ENCODE data around the gene SMIM31. TPM values are rescaled to one million over a fixed set of nuclear protein-coding genes. Genes with fewer than 3 reads are reported as not detected.

Gene SMIM31
- total RNA-seq, 5 donors from 2014 or later (not counting 1 experiment from before 2014, with no cell fraction given) = not detected

DNA sequence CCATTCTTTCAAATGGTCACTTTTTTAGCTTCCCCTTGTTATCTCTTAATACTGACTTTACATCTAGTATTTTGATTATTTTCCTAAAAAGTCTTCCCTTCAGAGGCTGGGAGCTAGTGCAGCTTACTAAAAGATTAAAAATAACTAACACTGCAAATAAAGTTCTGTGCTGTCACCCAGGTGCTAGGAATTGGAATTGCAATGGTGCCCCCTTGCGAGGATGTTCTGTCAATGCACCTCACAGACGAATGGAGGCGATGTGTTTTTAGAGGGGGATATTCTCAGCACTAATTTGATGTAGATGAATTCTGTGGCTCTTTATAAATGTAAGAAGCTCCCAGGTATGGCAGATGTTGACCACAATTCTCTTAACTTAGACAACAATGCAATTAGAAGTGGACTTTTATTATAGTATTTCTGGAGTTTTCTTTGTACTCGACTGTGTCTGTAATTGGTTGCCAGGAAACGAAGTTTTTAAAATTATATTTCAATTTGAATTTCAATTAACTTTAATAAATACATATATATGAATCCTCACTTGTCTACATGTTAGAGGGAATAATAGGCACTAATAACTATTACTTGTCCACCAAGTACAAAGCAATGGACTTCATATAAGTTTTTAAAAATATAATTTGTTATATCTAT lies 22.0 kb upstream of the SMIM31 start:
- WGBS (ENCODE audit: insufficient coverage) = 0% methylated on average over 3 of the region's 5 CpGs
- Mint-ChIP-seq H3K4me1 (no peaks in the 10 kb centered on the region), H3K27ac (no peak overlapping the region), H3K27me3 (peaks cover 0 to 5% of the 10 kb centered on the region in 2 donors), H3K4me3 (no peak overlapping the region), H3K36me3 (no peaks in the 10 kb centered on the region), H3K9me3 (no peaks in the 10 kb centered on the region)
- Histone ChIP-seq H3K4me3 (ENCODE audit: control insufficient read depth in 1 of 2, extremely low read depth in 1 of 2, low read length in 1 of 2) (no peak overlapping the region), H3K27me3 (replicated peaks in 1 of 2; ENCODE audit: control insufficient read depth in 2 of 2, extremely low read depth in 1 of 2, insufficient read depth in 2 of 2, low read length in 1 of 2) (peaks cover 0 to 2% of the 10 kb centered on the region in 2 experiments), H3K4me1 (ENCODE audit: control insufficient read depth in 1 of 2, extremely low read depth in 1 of 2, insufficient read depth in 2 of 2, low read length in 2 of 2) (no peaks in the 10 kb centered on the region), H3K9me3 (no peaks in the 10 kb centered on the region), H3K27ac (ENCODE audit: low read length) (no peak overlapping the region), H3K36me3 (ENCODE audit: control insufficient read depth in 2 of 2, extremely low read depth in 1 of 2, insufficient read depth in 1 of 2, low read length in 1 of 2) (no peaks in the 10 kb centered on the region)
- peak in 32 of 35 experiments; percentile 5 to 63 (median 28) for DNase-seq
- ChIA-PET POLR2A (no interaction called here), CTCF (interaction anchor here (0.6 to 4.5 kb wide), 20 partner anchors 8 to 1224 kb away, joined by 3 to 99 read pairs (median 4); no protein-coding TSS in a partner anchor)
- ATAC-seq (replicated peaks in 1 of 4) = peak in 1 of 4 experiments; percentile 42

DNA sequence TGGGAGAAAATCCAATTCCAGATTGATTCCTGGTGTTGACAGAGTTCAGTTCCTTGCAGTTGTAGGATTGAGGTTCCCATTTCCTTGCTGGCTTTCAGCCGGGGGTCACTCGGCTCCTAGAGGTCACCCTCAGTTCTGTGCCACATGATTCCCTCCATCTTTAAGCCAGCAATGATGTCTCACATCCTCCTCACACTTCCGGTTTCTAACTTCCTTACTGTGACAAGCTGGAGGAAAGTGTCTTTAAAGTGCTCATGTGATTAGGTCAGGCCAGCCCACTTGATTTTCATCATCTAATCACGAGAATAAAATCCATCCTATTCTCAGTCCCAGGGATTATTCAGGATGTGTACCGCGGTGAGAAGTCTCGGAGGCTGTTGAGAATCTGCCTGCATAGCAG lies 19.4 kb upstream of the SMIM31 start:
- ChIA-PET POLR2A (no interaction called here), CTCF (interaction anchor here (0.6 to 2.5 kb wide), 3 partner anchors 15 to 1184 kb away, joined by 3 to 10 read pairs (median 5); no protein-coding TSS in a partner anchor)
- Mint-ChIP-seq H3K9me3 (no peaks in the 10 kb centered on the region), H3K27me3 (no peaks in the 10 kb centered on the region), H3K4me1 (no peaks in the 10 kb centered on the region), H3K36me3 (no peaks in the 10 kb centered on the region), H3K4me3 (no peak overlapping the region), H3K27ac (no peak overlapping the region)
- Histone ChIP-seq H3K27me3 (replicated peaks in 1 of 2; ENCODE audit: control insufficient read depth in 2 of 2, extremely low read depth in 1 of 2, insufficient read depth in 2 of 2, low read length in 1 of 2) (peaks cover 0 to 2% of the 10 kb centered on the region in 2 experiments), H3K36me3 (ENCODE audit: control insufficient read depth in 2 of 2, extremely low read depth in 1 of 2, insufficient read depth in 1 of 2, low read length in 1 of 2) (no peaks in the 10 kb centered on the region), H3K9me3 (no peaks in the 10 kb centered on the region), H3K27ac (ENCODE audit: low read length) (no peak overlapping the region), H3K4me3 (ENCODE audit: control insufficient read depth in 1 of 2, extremely low read depth in 1 of 2, low read length in 1 of 2) (no peak overlapping the region), H3K4me1 (ENCODE audit: control insufficient read depth in 1 of 2, extremely low read depth in 1 of 2, insufficient read depth in 2 of 2, low read length in 2 of 2) (no peaks in the 10 kb centered on the region)
- ATAC-seq (replicated peaks in 1 of 4) (no peak), DNase-seq (no peak)
- WGBS (ENCODE audit: insufficient coverage) = no CpG with 5 or more reads among the region's 7 CpGs

DNA sequence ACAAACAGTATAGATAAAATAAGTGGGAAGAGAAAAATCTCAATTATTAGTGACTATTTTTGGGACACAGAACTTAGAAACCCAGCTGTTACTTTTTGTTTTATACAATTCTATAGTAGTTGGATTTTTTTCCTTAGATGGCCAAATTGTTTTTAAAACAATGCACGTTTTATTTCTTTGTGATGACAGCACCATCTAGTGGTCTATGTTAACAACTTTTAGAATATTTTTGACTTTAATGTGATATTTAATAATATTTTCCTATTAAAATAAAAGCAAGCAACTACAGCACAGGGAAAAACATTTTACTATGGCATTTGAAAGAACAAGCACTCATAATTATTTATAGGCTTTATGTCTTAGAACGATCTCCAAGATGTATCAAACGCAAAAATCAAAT lies 5.6 kb upstream of the SMIM31 start:
- H3K9me3 Mint-ChIP-seq = peaks cover 0 to 17% (median 8%) of the 10 kb centered on the region in 3 donors
- H3K36me3 ChIP-seq (ENCODE audit: control insufficient read depth in 2 of 2, extremely low read depth in 1 of 2, insufficient read depth in 1 of 2, low read length in 1 of 2) = no peaks in the 10 kb centered on the region
- H3K27me3 ChIP-seq (replicated peaks in 1 of 2; ENCODE audit: control insufficient read depth in 2 of 2, extremely low read depth in 1 of 2, insufficient read depth in 2 of 2, low read length in 1 of 2) = peaks cover 0 to 3% of the 10 kb centered on the region in 2 experiments
- H3K4me1 ChIP-seq (ENCODE audit: control insufficient read depth in 1 of 2, extremely low read depth in 1 of 2, insufficient read depth in 2 of 2, low read length in 2 of 2) = no peaks in the 10 kb centered on the region
- H3K4me1 Mint-ChIP-seq = no peaks in the 10 kb centered on the region
- ChIA-PET CTCF (interaction anchor here (0.9 to 1.3 kb wide), 3 partner anchors 17 to 1198 kb away, joined by 3 to 4 read pairs (median 3); no protein-coding TSS in a partner anchor), POLR2A (no interaction called here)
- no peaks in the 10 kb centered on the region for H3K9me3 ChIP-seq
- H3K27ac Mint-ChIP-seq = no peak overlapping the region
- H3K4me3 Mint-ChIP-seq = no peak overlapping the region
- DNase-seq (peak in 1 of 35 experiments; percentile 25), ATAC-seq (replicated peaks in 1 of 4) (no peak)
- no peak overlapping the region for H3K27ac ChIP-seq (ENCODE audit: low read length)
- no peak overlapping the region for H3K4me3 ChIP-seq (ENCODE audit: control insufficient read depth in 1 of 2, extremely low read depth in 1 of 2, low read length in 1 of 2)
- H3K36me3 Mint-ChIP-seq = no peaks in the 10 kb centered on the region
- WGBS (ENCODE audit: insufficient coverage) = no CpG with 5 or more reads among the region's 3 CpGs
- peaks cover 7% of the 10 kb centered on the region in 2 donors for H3K27me3 Mint-ChIP-seq

DNA sequence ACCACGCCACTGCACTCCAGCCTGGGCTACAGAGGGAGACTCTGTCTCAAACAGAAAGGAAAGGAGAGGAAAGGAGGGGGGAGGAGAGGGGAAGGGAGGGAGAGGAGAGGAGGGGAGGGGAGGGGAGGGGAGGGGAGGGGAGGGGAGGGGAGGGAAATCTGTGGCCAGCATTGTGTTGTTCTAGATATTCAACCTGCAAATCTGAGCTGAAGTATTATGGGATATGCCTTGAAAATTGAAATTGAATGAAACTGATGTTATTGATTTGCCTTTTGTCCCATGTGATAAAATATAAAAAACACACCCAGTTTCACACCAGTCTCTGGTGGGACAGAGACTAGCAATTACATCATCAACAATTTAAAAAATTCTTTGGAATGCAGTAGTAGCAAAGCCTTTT lies 1.5 kb downstream of the SMIM31 start:
- ATAC-seq (replicated peaks in 1 of 4) (no peak), DNase-seq (no peak)
- no peaks in the 10 kb centered on the region for H3K4me1 Mint-ChIP-seq
- no peaks in the 10 kb centered on the region for H3K27me3 ChIP-seq (replicated peaks in 1 of 2; ENCODE audit: control insufficient read depth in 2 of 2, extremely low read depth in 1 of 2, insufficient read depth in 2 of 2, low read length in 1 of 2)
- WGBS (ENCODE audit: insufficient coverage) = no CpG with 5 or more reads among the region's 1 CpG
- no peaks in the 10 kb centered on the region for H3K36me3 Mint-ChIP-seq
- peaks cover 5 to 12% of the 10 kb centered on the region in 2 donors for H3K27me3 Mint-ChIP-seq
- no peaks in the 10 kb centered on the region for H3K36me3 ChIP-seq (ENCODE audit: control insufficient read depth in 2 of 2, extremely low read depth in 1 of 2, insufficient read depth in 1 of 2, low read length in 1 of 2)
- no peak overlapping the region for H3K4me3 Mint-ChIP-seq
- H3K4me1 ChIP-seq (ENCODE audit: control insufficient read depth in 1 of 2, extremely low read depth in 1 of 2, insufficient read depth in 2 of 2, low read length in 2 of 2) = no peaks in the 10 kb centered on the region
- H3K27ac ChIP-seq (ENCODE audit: low read length) = no peak overlapping the region
- POLR2A ChIA-PET = interaction anchor here in 1 of 2 donors (0.6 kb wide), 1 partner anchor 33 kb away, joined by 5 read pairs; no protein-coding TSS in a partner anchor
- CTCF ChIA-PET = interaction anchor here in 1 of 2 donors (0.6 kb wide), 1 partner anchor 49 kb away, joined by 4 read pairs; no protein-coding TSS in a partner anchor
- H3K27ac Mint-ChIP-seq = no peak overlapping the region
- H3K9me3 Mint-ChIP-seq = peaks cover 0 to 17% (median 8%) of the 10 kb centered on the region in 3 donors
- H3K9me3 ChIP-seq = no peaks in the 10 kb centered on the region
- no peak overlapping the region for H3K4me3 ChIP-seq (ENCODE audit: control insufficient read depth in 1 of 2, extremely low read depth in 1 of 2, low read length in 1 of 2)

DNA sequence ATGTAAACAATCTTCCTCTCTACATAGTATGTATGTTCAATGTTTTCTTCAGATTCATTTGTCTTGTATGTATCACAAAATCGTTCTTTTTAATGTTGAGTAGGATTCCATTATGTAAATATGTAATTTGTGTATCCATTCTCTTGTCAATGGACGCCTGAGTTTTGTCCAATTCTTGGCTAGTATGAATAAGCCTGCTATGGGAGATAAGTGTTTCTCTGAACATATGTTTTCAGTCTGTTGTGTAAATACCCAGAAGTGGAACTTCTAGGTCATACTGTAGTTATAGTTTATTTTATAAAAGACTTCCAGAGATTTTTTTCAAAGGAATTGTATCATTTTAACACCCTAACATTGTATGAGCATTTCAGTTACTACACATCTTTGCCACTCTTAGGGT lies 2.8 kb downstream of the SMIM31 start:
- DNase-seq (no peak), ATAC-seq (replicated peaks in 1 of 4) (no peak)
- H3K9me3 ChIP-seq = no peaks in the 10 kb centered on the region
- H3K36me3 ChIP-seq (ENCODE audit: control insufficient read depth in 2 of 2, extremely low read depth in 1 of 2, insufficient read depth in 1 of 2, low read length in 1 of 2) = no peaks in the 10 kb centered on the region
- H3K4me3 ChIP-seq (ENCODE audit: control insufficient read depth in 1 of 2, extremely low read depth in 1 of 2, low read length in 1 of 2) = no peak overlapping the region
- no peak overlapping the region for H3K27ac ChIP-seq (ENCODE audit: low read length)
- POLR2A ChIA-PET = no interaction called here
- CTCF ChIA-PET = interaction anchor here in 1 of 2 donors (0.8 kb wide), 1 partner anchor 1279 kb away, joined by 3 read pairs; no protein-coding TSS in a partner anchor
- Mint-ChIP-seq H3K9me3 (peaks cover 0 to 15% (median 8%) of the 10 kb centered on the region in 3 donors), H3K4me1 (no peaks in the 10 kb centered on the region), H3K36me3 (no peaks in the 10 kb centered on the region), H3K27ac (no peak overlapping the region), H3K27me3 (peaks cover 10 to 12% of the 10 kb centered on the region in 2 donors), H3K4me3 (no peak overlapping the region)
- H3K27me3 ChIP-seq (replicated peaks in 1 of 2; ENCODE audit: control insufficient read depth in 2 of 2, extremely low read depth in 1 of 2, insufficient read depth in 2 of 2, low read length in 1 of 2) = peaks cover 0 to 3% of the 10 kb centered on the region in 2 experiments
- WGBS (ENCODE audit: insufficient coverage) = 100% methylated on average over 1 of the region's 2 CpGs
- no peaks in the 10 kb centered on the region for H3K4me1 ChIP-seq (ENCODE audit: control insufficient read depth in 1 of 2, extremely low read depth in 1 of 2, insufficient read depth in 2 of 2, low read length in 2 of 2)

DNA sequence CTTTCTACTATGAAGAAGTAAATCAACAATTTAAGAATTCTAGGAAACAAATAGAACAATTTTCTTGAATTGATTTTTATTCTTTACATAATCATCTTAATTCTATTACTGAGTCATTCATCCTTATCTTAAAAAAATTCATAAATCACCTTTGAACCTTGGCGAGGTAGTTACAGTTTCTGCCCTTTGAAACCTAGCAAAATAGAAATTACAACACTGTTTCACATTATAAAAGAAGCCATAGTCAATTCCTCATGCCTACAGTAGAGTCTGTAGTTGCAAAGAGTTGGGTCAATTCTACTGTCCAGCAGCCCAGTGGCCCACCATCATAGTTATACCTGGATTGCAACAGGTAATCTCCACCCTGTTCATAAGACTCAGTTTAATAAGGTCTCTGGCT lies 7.3 kb downstream of the SMIM31 start:
- no peak for ATAC-seq (replicated peaks in 1 of 4)
- H3K4me3 Mint-ChIP-seq = no peak overlapping the region
- H3K36me3 Mint-ChIP-seq = no peaks in the 10 kb centered on the region
- Histone ChIP-seq H3K27me3 (replicated peaks in 1 of 2; ENCODE audit: control insufficient read depth in 2 of 2, extremely low read depth in 1 of 2, insufficient read depth in 2 of 2, low read length in 1 of 2) (peaks cover 0 to 6% of the 10 kb centered on the region in 2 experiments), H3K36me3 (ENCODE audit: control insufficient read depth in 2 of 2, extremely low read depth in 1 of 2, insufficient read depth in 1 of 2, low read length in 1 of 2) (no peaks in the 10 kb centered on the region), H3K4me3 (ENCODE audit: control insufficient read depth in 1 of 2, extremely low read depth in 1 of 2, low read length in 1 of 2) (no peak overlapping the region), H3K9me3 (no peaks in the 10 kb centered on the region), H3K4me1 (ENCODE audit: control insufficient read depth in 1 of 2, extremely low read depth in 1 of 2, insufficient read depth in 2 of 2, low read length in 2 of 2) (no peaks in the 10 kb centered on the region), H3K27ac (ENCODE audit: low read length) (no peak overlapping the region)
- no peak overlapping the region for H3K27ac Mint-ChIP-seq
- DNase-seq = no peak
- no peaks in the 10 kb centered on the region for H3K9me3 Mint-ChIP-seq
- CTCF ChIA-PET = interaction anchor here in 1 of 2 donors (0.7 kb wide), 1 partner anchor 1483 kb away, joined by 5 read pairs; no protein-coding TSS in a partner anchor
- POLR2A ChIA-PET = no interaction called here
- no CpG with 5 or more reads among the region's 1 CpG for WGBS (ENCODE audit: insufficient coverage)
- H3K4me1 Mint-ChIP-seq = no peaks in the 10 kb centered on the region
- peaks cover 19 to 28% of the 10 kb centered on the region in 2 donors for H3K27me3 Mint-ChIP-seq

Data from T-cell (primary cell).